Suprapubic skin (tissue), 4 donors: ENCODE data around the gene PTHLH. TPM values are rescaled to one million over a fixed set of nuclear protein-coding genes. Genes with fewer than 3 reads are reported as not detected.

ENCODE experiments used
- DNase-seq, 2 donors: peaks; one replicate each; pipeline ENCODE4 v3.0.0-alpha.2; 2019; ENCODE audit warnings: low spot score in 2 of 2
- H3K27ac ChIP-seq: fragments of 200-600 bp; sonication (generic); one replicate; pipeline ENCODE4 v1.5.1; 2019
- H3K27me3 ChIP-seq: fragments of 200-600 bp; sonication (generic); one replicate; pipeline ENCODE4 v1.5.1; 2019
- H3K36me3 ChIP-seq: fragments of 200-600 bp; sonication (generic); one replicate; pipeline ENCODE4 v1.5.1; 2019
- H3K4me1 ChIP-seq: fragments of 200-600 bp; sonication (generic); one replicate; pipeline ENCODE4 v1.5.1; 2019
- H3K4me3 ChIP-seq: fragments of 200-600 bp; sonication (generic); one replicate; pipeline ENCODE4 v1.5.1; 2019; ENCODE audit warnings: mild to moderate bottlenecking
- H3K9me3 ChIP-seq: fragments of 200-600 bp; sonication (generic); one replicate; pipeline ENCODE4 v1.5.1; 2019
- CTCF ChIP-seq, 2 donors: fragments of 200-600 bp in 1 of 2; fragments of 450-650 bp in 1 of 2; sonication (generic) in 1 of 2; IDR thresholded peaks; one replicate each; pipeline ENCODE4 v1.5.1; 2016 to 2019; ENCODE audit warnings: antibody characterized with exemption in 2 of 2, mild to moderate bottlenecking in 1 of 2, moderate library complexity in 1 of 2
- EP300 ChIP-seq: sonication (generic); formaldehyde crosslinking; IDR thresholded peaks from one replicate; pipeline ENCODE4 v1.6.1; 2017; ENCODE audit warnings: antibody characterized with exemption
- POLR2A ChIP-seq, 2 donors: fragments of 450-650 bp; IDR thresholded peaks; one replicate each; pipeline ENCODE4 v1.6.1; 2017; ENCODE audit warnings: antibody characterized with exemption in 2 of 2, mild to moderate bottlenecking in 2 of 2, moderate library complexity in 2 of 2
- POLR2AphosphoS5 ChIP-seq, 3 donors: sonication (generic); formaldehyde crosslinking; IDR thresholded peaks; one replicate each; pipeline ENCODE4 v1.6.1; 2017; ENCODE audit warnings: antibody characterized with exemption in 3 of 3
- WGBS: methylation state at CpG from one replicate; pipeline ENCODE4 v1.1.5; 2018; 5-methylcytosine and 5-hydroxymethylcytosine counted together
- total RNA-seq, 4 donors: library from RNA; depleted of rRNA; stranded (reverse); fragments of >200 nt; gene quantifications; one replicate each; pipeline ENCODE4 v1.1.0, GENCODE V29; 2016

Gene PTHLH
- total RNA-seq, 4 donors from 2014 or later = 1.1 to 2.0 TPM; not detected in 2

GRCh38 chr12:27998170-27998569 is 25.6 kb upstream of the PTHLH start:
- H3K4me3 ChIP-seq = no peak overlapping the region
- DNase-seq = no peak
- no peak for TF ChIP-seq EP300
- TF ChIP-seq POLR2A (IDR thresholded peaks at IDR 0.05) = no peak
- TF ChIP-seq CTCF (IDR thresholded peaks at IDR 0.05) = no peak
- no peak for TF ChIP-seq POLR2AphosphoS5 (IDR thresholded peaks at IDR 0.05)
- no peaks in the 10 kb centered on the region for H3K27me3 ChIP-seq
- 73% methylated on average over 2 of the region's 2 CpGs for WGBS
- H3K27ac ChIP-seq = no peak overlapping the region
- H3K4me1 ChIP-seq = no peaks in the 10 kb centered on the region
- H3K9me3 ChIP-seq = no peaks in the 10 kb centered on the region
- H3K36me3 ChIP-seq = no peaks in the 10 kb centered on the region

DNA sequence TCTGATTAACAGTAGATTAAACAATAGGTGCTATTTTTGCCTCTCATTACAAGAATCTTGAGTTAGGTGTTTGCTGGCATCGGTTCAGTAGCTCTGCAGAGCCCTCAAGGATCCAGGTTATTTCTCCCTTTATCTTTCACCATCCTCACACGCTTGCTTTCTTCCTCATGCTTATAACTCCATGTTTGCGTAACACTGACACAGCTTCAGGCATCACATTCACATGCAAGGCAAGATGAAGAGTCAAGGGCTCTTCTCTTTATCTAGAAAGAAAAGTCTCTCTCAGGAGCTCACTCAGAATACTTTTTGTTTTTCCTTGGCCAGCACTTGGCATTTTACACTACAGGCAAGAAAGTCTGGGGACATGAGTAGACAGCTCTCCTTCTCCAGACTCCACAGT is 24.2 kb upstream of the PTHLH start:
- Histone ChIP-seq H3K4me1 (no peaks in the 10 kb centered on the region), H3K27ac (no peak overlapping the region), H3K9me3 (no peaks in the 10 kb centered on the region), H3K4me3 (no peak overlapping the region), H3K27me3 (no peaks in the 10 kb centered on the region), H3K36me3 (no peaks in the 10 kb centered on the region)
- DNase-seq = no peak
- TF ChIP-seq CTCF (IDR thresholded peaks at IDR 0.05) (no peak), EP300 (no peak), POLR2A (IDR thresholded peaks at IDR 0.05) (no peak), POLR2AphosphoS5 (IDR thresholded peaks at IDR 0.05) (no peak)
- WGBS = 75% methylated on average over 3 of the region's 3 CpGs

GRCh38 chr12:27995406-27995805 is 22.9 kb upstream of the PTHLH start:
- no peak for DNase-seq
- no peak for TF ChIP-seq CTCF (IDR thresholded peaks at IDR 0.05)
- TF ChIP-seq POLR2AphosphoS5 (IDR thresholded peaks at IDR 0.05) = no peak
- no peak for TF ChIP-seq EP300
- no peak for TF ChIP-seq POLR2A (IDR thresholded peaks at IDR 0.05)
- H3K36me3 ChIP-seq = no peaks in the 10 kb centered on the region
- H3K4me1 ChIP-seq = no peaks in the 10 kb centered on the region
- no peaks in the 10 kb centered on the region for H3K27me3 ChIP-seq
- 100% methylated on average over 1 of the region's 1 CpG for WGBS
- no peak overlapping the region for H3K4me3 ChIP-seq
- H3K27ac ChIP-seq = no peak overlapping the region
- H3K9me3 ChIP-seq = no peaks in the 10 kb centered on the region

- Histone ChIP-seq H3K4me1 (no peaks in the 10 kb centered on the region), H3K27me3 (no peaks in the 10 kb centered on the region), H3K27ac (no peak overlapping the region), H3K36me3 (no peaks in the 10 kb centered on the region), H3K9me3 (no peaks in the 10 kb centered on the region), H3K4me3 (no peak overlapping the region)
- no peak for DNase-seq
- TF ChIP-seq POLR2AphosphoS5 (IDR thresholded peaks at IDR 0.05) (no peak), CTCF (IDR thresholded peaks at IDR 0.05) (no peak), POLR2A (IDR thresholded peaks at IDR 0.05) (no peak), EP300 (no peak)
- 84% methylated on average over 2 of the region's 2 CpGs for WGBS
Measured at GRCh38 chr12:27988594-27989233, 16.2 kb upstream of the PTHLH start.

DNA sequence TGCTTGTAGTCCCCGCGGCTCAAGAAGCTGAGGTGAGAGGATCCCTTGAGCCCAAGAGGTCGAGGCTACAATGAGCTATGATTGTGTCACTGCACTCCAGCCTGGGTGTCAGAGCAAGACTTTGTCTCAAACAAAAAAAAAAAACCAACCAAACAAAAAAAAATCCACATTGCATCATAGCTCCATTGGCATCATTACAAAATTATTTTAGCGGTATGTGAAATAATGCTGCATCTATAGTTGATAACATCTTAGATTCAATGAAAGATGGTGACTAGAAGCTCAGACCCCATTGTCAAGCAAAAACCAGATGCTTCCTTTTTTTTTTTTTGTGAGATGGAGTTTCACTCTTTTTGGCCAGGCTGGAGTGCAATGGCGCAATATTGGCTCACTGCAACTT is 14.8 kb upstream of the PTHLH start:
- Histone ChIP-seq H3K36me3 (no peaks in the 10 kb centered on the region), H3K9me3 (no peaks in the 10 kb centered on the region), H3K4me1 (no peaks in the 10 kb centered on the region), H3K27ac (no peak overlapping the region), H3K27me3 (no peaks in the 10 kb centered on the region), H3K4me3 (no peak overlapping the region)
- 73% methylated on average over 5 of the region's 5 CpGs for WGBS
- DNase-seq = no peak
- TF ChIP-seq POLR2AphosphoS5 (IDR thresholded peaks at IDR 0.05) = no peak
- no peak for TF ChIP-seq POLR2A (IDR thresholded peaks at IDR 0.05)
- TF ChIP-seq EP300 = no peak
- TF ChIP-seq CTCF (IDR thresholded peaks at IDR 0.05) = no peak
